Measurements from ENCODE around the gene HMCES.

HMCES gene

GRCh38 chr3:129349791-129350190, 71.1 kb downstream of the HMCES start:
- DNase-seq = no peak

- DNase-seq = no peak
These were observed 73.4 kb downstream of the HMCES start for GRCh38 chr3:129352045-129352444.

GRCh38 chr3:129352650-129353588, 74.2 kb downstream of the HMCES start:
- DNase-seq = no peak

GRCh38 chr3:129353589-129353941, 74.9 kb downstream of the HMCES start:
- DNase-seq = no peak

All from SIG-M5 (cell line).